Forelimb muscle (tissue), 1 donor: ENCODE results near the gene ENDOD1. TPM values are rescaled to one million over a fixed set of nuclear protein-coding genes. Genes with fewer than 3 reads are reported as not detected.
"Not testable (repeated sequence)": the region's sequence is repeated elsewhere in the genome, so short reads cannot be mapped to it uniquely, and the experiment has no call there.

ENCODE experiments used
- DNase-seq: peaks from one replicate; pipeline ENCODE4 v3.0.0-alpha.2; 2013; ENCODE audit warnings: low read depth
- polyA plus RNA-seq: library from polyadenylated mRNA; unstranded; fragments of 120-200 nt; gene quantifications from one replicate; pipeline ENCODE4 v1.2.1, GENCODE V29; 2013; ENCODE audit not compliant: insufficient read length

Gene ENDOD1, protein sequence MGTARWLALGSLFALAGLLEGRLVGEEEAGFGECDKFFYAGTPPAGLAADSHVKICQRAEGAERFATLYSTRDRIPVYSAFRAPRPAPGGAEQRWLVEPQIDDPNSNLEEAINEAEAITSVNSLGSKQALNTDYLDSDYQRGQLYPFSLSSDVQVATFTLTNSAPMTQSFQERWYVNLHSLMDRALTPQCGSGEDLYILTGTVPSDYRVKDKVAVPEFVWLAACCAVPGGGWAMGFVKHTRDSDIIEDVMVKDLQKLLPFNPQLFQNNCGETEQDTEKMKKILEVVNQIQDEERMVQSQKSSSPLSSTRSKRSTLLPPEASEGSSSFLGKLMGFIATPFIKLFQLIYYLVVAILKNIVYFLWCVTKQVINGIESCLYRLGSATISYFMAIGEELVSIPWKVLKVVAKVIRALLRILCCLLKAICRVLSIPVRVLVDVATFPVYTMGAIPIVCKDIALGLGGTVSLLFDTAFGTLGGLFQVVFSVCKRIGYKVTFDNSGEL
- 61.0 TPM for polyA plus RNA-seq

GRCh38 chr11:95089620-95090542, at the start of gene ENDOD1:
Gene ENDOD1, plus strand, starts transcription at chr11:95089846. Its CDS starts 82 bp downstream, at chr11:95089928.
- DNase-seq, result no peak

GRCh38 chr11:95042239-95042638, 47.4 kb upstream of the ENDOD1 start:
- no peak for DNase-seq

DNA sequence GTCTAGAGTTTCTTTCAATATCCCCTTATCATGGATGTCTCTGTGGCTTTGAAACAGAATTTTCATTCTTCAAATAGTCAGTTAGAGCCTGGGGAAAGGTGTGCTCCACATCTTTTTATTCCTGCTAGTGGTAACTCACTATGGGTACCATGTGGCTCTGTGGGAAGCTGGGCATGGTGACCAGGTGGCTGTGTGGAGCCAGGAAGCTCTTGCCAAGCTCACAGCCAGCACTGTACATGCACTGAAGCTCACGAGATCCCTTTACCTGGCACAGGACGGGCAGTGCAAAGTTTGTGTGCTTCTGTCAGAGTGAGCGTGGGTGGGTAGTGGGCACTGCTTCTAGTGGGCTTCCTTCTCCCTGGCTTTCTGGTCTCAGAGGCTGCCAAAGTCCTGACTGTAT, 46.7 kb upstream of the ENDOD1 start:
- DNase-seq, result no peak

DNA sequence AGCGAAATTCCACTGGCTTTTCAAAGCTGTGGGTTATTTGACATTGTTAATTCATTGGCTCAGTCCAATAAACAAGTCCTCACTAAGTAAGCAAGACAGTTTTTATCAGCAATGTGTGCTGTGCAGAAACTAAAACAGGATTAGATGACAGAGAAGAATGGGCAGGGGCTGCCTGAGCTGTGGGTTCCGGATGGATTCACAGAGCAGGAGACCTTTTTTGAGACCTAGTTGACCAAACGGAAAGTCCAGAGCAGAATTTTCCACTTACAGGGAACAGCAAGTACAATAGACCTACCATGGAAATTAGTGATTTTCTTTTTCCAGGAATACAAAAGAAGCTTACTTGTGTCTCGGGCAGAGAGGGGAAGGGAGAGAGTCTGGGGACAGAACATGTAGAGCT, 45.6 kb upstream of the ENDOD1 start:
- DNase-seq, result no peak

GRCh38 chr11:95045812-95046211, 43.8 kb upstream of the ENDOD1 start:
- no peak for DNase-seq

DNA sequence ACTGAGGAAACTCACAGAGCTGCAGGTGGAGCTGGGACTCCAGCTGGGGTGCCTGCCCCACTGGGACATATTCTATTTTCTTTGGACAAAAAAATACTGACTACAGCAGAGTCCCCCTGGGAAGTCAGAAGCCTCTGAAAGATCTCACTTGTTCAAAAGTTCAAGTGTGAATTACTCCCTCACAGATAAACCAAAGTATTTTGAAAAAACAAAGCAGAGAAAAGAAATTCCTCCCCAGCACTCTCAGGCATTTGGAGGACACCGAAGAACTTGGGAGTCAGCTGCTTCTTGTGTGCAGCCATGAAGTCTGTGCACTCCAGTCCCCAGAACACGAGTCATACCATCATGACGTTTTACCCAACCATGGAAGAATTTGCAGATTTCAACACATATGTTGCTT, 40.5 kb upstream of the ENDOD1 start, which contains the start of gene KDM4F:
TSS of gene KDM4F (plus strand) at position 301 of the 400 bp plus-strand sequence.
- not testable (repeated sequence) for DNase-seq

- no peak for DNase-seq
Observed at GRCh38 chr11:95050595-95051202, 38.9 kb upstream of the ENDOD1 start.

DNA sequence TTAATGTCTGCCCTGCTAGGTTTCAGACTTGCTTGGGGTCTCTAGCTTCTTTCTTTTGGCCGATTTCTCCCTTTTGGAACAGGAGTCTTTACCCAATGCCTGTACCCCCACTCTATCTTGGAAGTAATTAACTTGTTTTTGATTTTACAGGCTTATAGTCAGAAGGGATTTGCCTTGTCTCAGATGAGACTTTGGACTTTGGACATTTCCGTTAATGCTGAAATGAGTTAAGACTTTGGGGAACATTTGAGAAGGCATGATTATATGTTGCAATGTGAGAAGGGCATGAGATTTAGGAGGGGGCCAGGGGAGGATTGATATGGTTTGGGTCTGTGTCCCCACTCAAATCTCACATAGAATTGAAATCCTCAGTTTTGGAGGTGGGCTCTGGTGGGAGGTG, 35.3 kb upstream of the ENDOD1 start:
- no peak for DNase-seq

DNA sequence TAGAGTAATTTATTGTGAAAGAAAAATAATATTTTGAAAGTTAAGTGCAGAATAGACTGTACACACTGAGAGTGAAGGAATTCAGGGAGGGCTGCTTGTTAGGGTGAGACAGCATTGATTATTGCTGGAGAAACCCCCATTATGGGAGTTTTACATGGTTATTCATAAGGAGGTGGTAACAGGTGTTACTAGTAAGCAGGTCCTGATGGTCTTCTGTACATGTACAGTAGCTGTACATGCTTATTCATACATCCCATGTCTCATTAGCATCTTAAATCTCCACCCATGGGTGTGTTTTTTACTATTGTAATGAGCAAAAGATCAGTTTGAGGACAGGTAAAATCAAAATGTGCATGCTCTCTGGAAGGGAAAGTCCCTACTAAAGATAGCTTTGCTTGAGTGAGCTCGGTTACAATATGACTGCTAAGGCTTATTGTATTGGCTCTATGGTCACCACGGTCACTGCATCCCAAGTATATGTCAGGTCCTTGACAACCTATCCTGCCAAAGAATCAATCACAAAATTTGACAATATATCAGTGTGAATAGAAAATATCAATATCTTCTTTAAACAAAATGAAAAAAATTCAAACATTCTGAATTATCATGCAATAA, 34.3 kb upstream of the ENDOD1 start:
- DNase-seq, result no peak

GRCh38 chr11:95057959-95058358, 31.7 kb upstream of the ENDOD1 start:
- DNase-seq, result no peak

GRCh38 chr11:95058621-95059020, 31.0 kb upstream of the ENDOD1 start:
- DNase-seq, result no peak

- DNase-seq, result no peak
Observed at GRCh38 chr11:95059046-95059445, 30.6 kb upstream of the ENDOD1 start.

- DNase-seq, result no peak
Observed at GRCh38 chr11:95065336-95065735, 24.3 kb upstream of the ENDOD1 start.

- no peak for DNase-seq
Observed at GRCh38 chr11:95066716-95067038, 23.0 kb upstream of the ENDOD1 start, which contains the start of gene SRSF8. Gene SRSF8, plus strand, starts transcription at chr11:95066919. Its CDS starts 308 bp downstream, at chr11:95067227.

- no peak for DNase-seq
Observed at GRCh38 chr11:95067039-95067840, 22.4 kb upstream of the ENDOD1 start.

DNA sequence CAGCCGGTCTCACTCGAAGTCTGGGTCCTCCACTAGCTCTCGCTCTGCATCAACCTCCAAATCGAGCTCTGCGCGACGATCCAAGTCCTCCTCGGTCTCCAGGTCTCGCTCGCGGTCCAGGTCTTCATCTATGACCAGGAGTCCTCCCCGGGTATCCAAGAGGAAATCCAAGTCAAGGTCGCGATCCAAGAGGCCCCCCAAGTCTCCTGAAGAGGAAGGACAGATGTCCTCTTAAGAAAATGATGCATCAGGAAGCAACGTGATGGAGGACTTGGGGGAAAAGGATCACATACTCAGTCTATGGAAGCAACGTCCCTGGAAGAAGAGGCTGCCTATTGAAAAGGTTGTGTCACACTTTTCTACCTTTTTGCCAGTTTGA, 21.8 kb upstream of the ENDOD1 start:
- DNase-seq, result no peak

- DNase-seq, result peak; percentile 86
Observed at GRCh38 chr11:95068549-95068948, 21.1 kb upstream of the ENDOD1 start.

DNA sequence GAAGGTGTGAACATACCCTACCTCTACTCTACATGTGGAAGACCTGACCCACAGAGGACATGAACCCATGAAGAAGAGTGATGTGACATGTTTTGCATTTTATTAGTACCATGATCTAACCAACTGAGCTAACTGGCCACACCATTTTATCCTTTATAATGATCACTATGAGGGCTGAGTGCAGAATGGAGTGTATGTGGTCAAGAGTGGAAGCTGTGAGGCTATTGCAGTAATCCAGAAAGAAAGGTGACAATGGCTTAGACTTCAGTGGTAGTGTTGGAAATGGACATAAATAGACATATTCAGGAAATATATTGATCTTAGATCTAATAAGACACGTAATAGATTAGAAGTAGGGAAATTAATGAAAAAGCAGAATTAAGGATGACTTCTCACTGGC, 19.2 kb upstream of the ENDOD1 start:
- no peak for DNase-seq

DNA sequence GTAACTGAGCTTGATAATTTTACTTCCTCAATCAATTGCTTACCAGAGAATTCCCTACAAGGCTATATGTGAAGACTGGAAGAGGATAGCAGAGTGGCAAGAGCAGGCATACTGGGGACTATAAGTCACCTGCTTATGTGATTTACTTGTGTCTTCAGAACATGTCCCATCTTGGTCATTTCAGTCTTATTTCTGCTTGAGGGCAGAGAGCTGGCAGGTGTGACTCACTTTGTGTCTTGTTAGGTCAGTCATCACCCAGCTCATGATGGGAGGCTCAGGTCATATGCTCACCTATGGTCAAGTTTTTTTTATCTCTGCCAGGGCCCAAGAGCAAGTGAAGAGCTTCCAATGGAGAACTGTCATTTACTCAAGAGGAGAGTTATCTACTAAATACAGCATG, 16.7 kb upstream of the ENDOD1 start:
- no peak for DNase-seq

DNA sequence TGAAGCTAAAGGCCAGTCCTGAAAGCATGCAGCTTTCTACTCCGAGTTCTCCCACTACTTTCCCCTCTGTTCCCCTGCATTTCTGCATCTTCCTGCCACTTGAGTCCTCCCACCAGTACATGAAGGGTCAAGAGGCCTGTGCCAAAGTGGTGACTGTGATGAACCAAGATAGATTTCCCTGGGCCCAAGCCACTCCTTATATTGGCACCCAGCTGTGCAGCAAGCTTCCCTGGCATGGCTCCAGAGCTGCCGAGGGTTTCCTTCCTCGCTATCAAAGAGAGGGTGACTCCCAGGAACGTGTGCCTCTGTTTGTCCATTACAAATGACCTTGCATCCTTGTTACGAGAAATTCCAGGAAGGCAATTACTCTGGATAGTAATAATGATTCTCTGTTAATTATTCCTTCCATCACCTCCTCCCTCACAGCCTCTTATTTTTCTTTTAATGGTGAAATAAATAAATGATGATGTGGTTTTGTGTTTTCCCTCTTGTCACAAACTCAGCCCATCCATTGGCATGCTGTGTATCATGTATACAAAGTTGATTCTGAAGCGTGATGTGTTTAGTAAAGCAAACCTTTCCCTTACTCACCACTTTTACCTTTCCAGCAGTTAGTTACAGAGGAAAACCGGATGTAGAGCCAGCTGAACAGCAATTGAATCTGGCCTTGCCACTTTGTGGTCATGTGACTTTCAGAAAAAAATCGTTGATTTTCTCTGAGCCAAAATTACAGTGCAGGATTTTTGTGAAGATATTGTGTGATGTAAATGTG, 14.7 kb upstream of the ENDOD1 start:
- DNase-seq, result no peak
